K562 (cell line): ENCODE results near the gene KANK4. TPM values are rescaled to one million over a fixed set of nuclear protein-coding genes. Genes with fewer than 3 reads are reported as not detected.

ENCODE experiments used
- ATAC-seq: fragments of 200-7000 bp; cut with Tn5 transposase; 3 replicates; pipeline ENCODE4 v1.9.1; 2020; ENCODE audit warnings: moderate library complexity
- BruUV-seq: library from RNA; stranded (reverse); fragments of 400-500 nt; replicated peaks from 2 replicates; lab custom pipeline; 2021; lab: Mats Ljungman, UMichigan
- CTCF ChIA-PET: fragments of 300-600 bp; formaldehyde crosslinking; extraction: SDS; loops from one replicate; lab custom pipeline; 2021; ENCODE audit warnings: low intra/inter-chr PET ratio; lab: Yijun Ruan, JAX
- POLR2A ChIA-PET: fragments of 300-600, 350-650 bp; sonication (Branson Sonifier 250); formaldehyde crosslinking; extraction: SDS; loops from one replicate; lab custom pipeline; 2021; ENCODE audit warnings: antibody characterized with exemption, inconsistent platforms; lab: Yijun Ruan, JAX
- DNase-seq, 4 experiments: peaks; one replicate each; pipeline versions ENCODE4 v3.0.0 to v3.0.0-alpha.2; 2011 to 2018; ENCODE audit warnings: low spot score in 3 of 4, mixed read lengths in 3 of 4; ENCODE audit errors: extremely low read depth in 1 of 4
- FAIRE-seq: peaks from 2 replicates; lab custom pipeline; 2011; peaks lifted over from hg19 to GRCh38; lab: Jason Lieb, UNC
- H2AFZ ChIP-seq: 2 replicates; pipeline ENCODE4 v1.6.0; 2011; ENCODE audit warnings: low read depth, low read length, control low read depth, inconsistent platforms
- H3K27ac ChIP-seq: fragments of 200-600 bp; 3 replicates; pipeline ENCODE4 v1.8.0; 2011; ENCODE audit warnings: low read depth, mild to moderate bottlenecking, control low read depth, inconsistent platforms, low read length, moderate library complexity, mixed read lengths; ENCODE audit errors: extremely low read depth
- H3K27me3 ChIP-seq, 2 experiments: fragments of 300-600 bp in 1 of 2; 2 replicates in 1 of 2; 3 replicates in 1 of 2; pipeline versions ENCODE4 v1.6.0 to v1.8.0; 2011; ENCODE audit warnings: inconsistent platforms in 2 of 2, low read length in 2 of 2, mild to moderate bottlenecking in 1 of 2, mixed read lengths in 1 of 2, moderate library complexity in 1 of 2; ENCODE audit not compliant: control insufficient read depth in 2 of 2, insufficient read depth in 2 of 2
- H3K36me3 ChIP-seq: fragments of 300-600 bp; 3 replicates; pipeline ENCODE4 v1.8.0; 2011; ENCODE audit warnings: mild to moderate bottlenecking, low read length, inconsistent platforms; ENCODE audit not compliant: control insufficient read depth, insufficient read depth
- H3K4me1 ChIP-seq, 2 experiments: fragments of 200-600 bp in 1 of 2; replicated peaks in 1 of 2; 2 replicates in 1 of 2; 3 replicates in 1 of 2; pipeline versions ENCODE4 v1.5.1 to v1.8.0; 2011; ENCODE audit warnings: inconsistent platforms in 2 of 2, low read length in 2 of 2, mild to moderate bottlenecking in 1 of 2, mixed read lengths in 1 of 2, moderate library complexity in 1 of 2; ENCODE audit not compliant: control insufficient read depth in 2 of 2, insufficient read depth in 2 of 2
- H3K4me2 ChIP-seq: 2 replicates; pipeline ENCODE4 v1.6.1; 2011; ENCODE audit warnings: low read length, control low read depth, inconsistent platforms, mixed read lengths; ENCODE audit not compliant: insufficient read depth
- H3K4me3 ChIP-seq: fragments of 200-600 bp; sonication (generic), shearing (Covaris generic); 2 replicates; pipeline ENCODE4 v1.5.1; 2016; ENCODE audit warnings: control low read depth, inconsistent platforms
- H3K79me2 ChIP-seq: fragments of 200-600 bp; 3 replicates; pipeline ENCODE4 v1.8.0; 2011; ENCODE audit warnings: low read length, inconsistent platforms; ENCODE audit not compliant: control insufficient read depth, insufficient read depth
- H3K9ac ChIP-seq, 2 experiments: 2 replicates each; pipeline versions ENCODE4 v1.6.0 to v1.6.1; 2011; ENCODE audit warnings: low read depth in 2 of 2, low read length in 2 of 2, control low read depth in 1 of 2, inconsistent platforms in 1 of 2, mild to moderate bottlenecking in 1 of 2, mixed read lengths in 1 of 2; ENCODE audit not compliant: insufficient read depth in 1 of 2
- H3K9me1 ChIP-seq: one replicate; pipeline ENCODE4 v1.6.0; 2011; ENCODE audit warnings: inconsistent platforms, mild to moderate bottlenecking, low read length, moderate library complexity; ENCODE audit not compliant: control insufficient read depth, insufficient read depth
- H3K9me3 ChIP-seq: replicated peaks from 2 replicates; pipeline ENCODE4 v1.5.1; 2011; ENCODE audit warnings: low read depth, low read length, inconsistent platforms; ENCODE audit not compliant: control insufficient read depth, insufficient read depth
- H4K20me1 ChIP-seq: replicated peaks from 2 replicates; pipeline ENCODE4 v1.6.1; 2011; ENCODE audit warnings: low read length, inconsistent platforms, mixed read lengths; ENCODE audit not compliant: control insufficient read depth, insufficient read depth
- BRD4 ChIP-seq: fragments of 200-600 bp; sonication (generic); IDR thresholded peaks from 2 replicates; pipeline ENCODE4 v1.6.1; 2017; ENCODE audit warnings: inconsistent platforms
- DNMT1 ChIP-seq: fragments of 450-650 bp; IDR thresholded peaks from 2 replicates; pipeline ENCODE4 v1.6.1; 2016; ENCODE audit warnings: antibody characterized with exemption, mild to moderate bottlenecking
- RAD51 ChIP-seq: fragments of 450-650 bp; IDR thresholded peaks from 2 replicates; pipeline ENCODE4 v1.7.1; 2016; ENCODE audit warnings: low read depth, mild to moderate bottlenecking, borderline replicate concordance
- SMARCA4 ChIP-seq: fragments of 450-650 bp; IDR thresholded peaks from 2 replicates; pipeline ENCODE4 v1.6.1; 2016
- ZNF165 ChIP-seq: fragments of 250-450 bp; sonication (Bioruptor Pico); IDR thresholded peaks from 2 replicates; pipeline ENCODE4 v1.4.0; 2020; ENCODE audit warnings: borderline replicate concordance
- ZNF408 ChIP-seq: fragments of 250-450 bp; sonication (Bioruptor Pico); IDR thresholded peaks from 2 replicates; pipeline ENCODE4 v1.4.0; 2020; ENCODE audit warnings: low read depth, mild to moderate bottlenecking, moderate library complexity
- ZNF584 ChIP-seq: fragments of 200-800 bp; sonication (Bioruptor generic); IDR thresholded peaks from 2 replicates; pipeline ENCODE4 v1.6.1; 2016; ENCODE audit warnings: low read depth, mild to moderate bottlenecking, missing genetic modification characterization, missing compliant biosample characterization
- WGBS: fragments of 100-300 bp; shearing (Covaris generic); methylation state at CpG from one replicate; pipeline ENCODE4 v1.1.6; 2016; ENCODE audit warnings: low coverage, mixed read lengths; ENCODE audit not compliant: insufficient coverage; ENCODE audit errors: missing lambda C conversion rate; 5-methylcytosine and 5-hydroxymethylcytosine counted together
- in situ Hi-C: fragments of 300-500 bp; cut with MboI; formaldehyde crosslinking; loops from 4 replicates; pipeline ENCODE4 v1.15.0; 2018; ENCODE audit warnings: inconsistent platforms, mixed read lengths
- intact Hi-C: fragments of 100-400 bp; cut with micrococcal nuclease; formaldehyde crosslinking; loops from 2 replicates; pipeline ENCODE4 v1.14.2; 2022
- polyA plus RNA-seq, 8 experiments: library from polyadenylated mRNA; depleted of rRNA in 4 of 8; stranded (reverse) in 5 of 8; unstranded in 3 of 8; fragments of >200 nt; fragmentation: Nextera tagmentation in 2 of 8; fragmentation: Illumina TruSeq in 1 of 8; extraction: Ambion mirVana in 2 of 8; extraction: Trizol in 1 of 8; gene quantifications; 2 replicates each; pipeline versions ENCODE4 v1.2.1 to v1.2.3, GENCODE V29; 2011 to 2014; ENCODE audit warnings: inconsistent platforms in 1 of 8, missing spikeins in 1 of 8
- total RNA-seq, 7 experiments: library from RNA; depleted of rRNA in 6 of 7; stranded (reverse); fragments of >200 nt in 6 of 7; fragmentation: Illumina TruSeq in 2 of 7; extraction: Trizol in 2 of 7; gene quantifications; 2 replicates each; pipeline versions ENCODE4 v1.2.1 to v1.2.3, GENCODE V29; 2011 to 2021; ENCODE audit warnings: low replicate concordance in 1 of 7
- TF ChIP-seq, protein P1 (sequence below), 3 experiments: fragments of 200-800 bp in 1 of 3; fragments of 250-450 bp in 1 of 3; fragments of 450-650 bp in 1 of 3; sonication (Bioruptor Pico) in 1 of 3; sonication (Bioruptor generic) in 1 of 3; formaldehyde crosslinking in 1 of 3; IDR thresholded peaks; 2 replicates each; pipeline versions ENCODE4 v1.6.1 to v1.8.0; 2016 to 2022; ENCODE audit warnings: mild to moderate bottlenecking in 2 of 3, missing genetic modification characterization in 2 of 3, missing compliant biosample characterization in 1 of 3, moderate library complexity in 1 of 3
- TF ChIP-seq, protein P2 (sequence below): fragments of 250-450 bp; sonication (Bioruptor Pico); IDR thresholded peaks from 2 replicates; pipeline ENCODE4 v1.5.0; 2021; ENCODE audit warnings: mild to moderate bottlenecking, moderate library complexity
- TF ChIP-seq, protein P3 (sequence below): fragments of 250-450 bp; sonication (Bioruptor Pico); IDR thresholded peaks from 2 replicates; pipeline ENCODE4 v1.8.0; 2022; ENCODE audit warnings: moderate library complexity, mild to moderate bottlenecking, inconsistent platforms

The KANK4 gene
- total and polyA plus RNA-seq, 9 of the 15 experiments (the other 6 are each of a cell fraction or from before 2014, with no cell fraction given) = not detected

DNA sequence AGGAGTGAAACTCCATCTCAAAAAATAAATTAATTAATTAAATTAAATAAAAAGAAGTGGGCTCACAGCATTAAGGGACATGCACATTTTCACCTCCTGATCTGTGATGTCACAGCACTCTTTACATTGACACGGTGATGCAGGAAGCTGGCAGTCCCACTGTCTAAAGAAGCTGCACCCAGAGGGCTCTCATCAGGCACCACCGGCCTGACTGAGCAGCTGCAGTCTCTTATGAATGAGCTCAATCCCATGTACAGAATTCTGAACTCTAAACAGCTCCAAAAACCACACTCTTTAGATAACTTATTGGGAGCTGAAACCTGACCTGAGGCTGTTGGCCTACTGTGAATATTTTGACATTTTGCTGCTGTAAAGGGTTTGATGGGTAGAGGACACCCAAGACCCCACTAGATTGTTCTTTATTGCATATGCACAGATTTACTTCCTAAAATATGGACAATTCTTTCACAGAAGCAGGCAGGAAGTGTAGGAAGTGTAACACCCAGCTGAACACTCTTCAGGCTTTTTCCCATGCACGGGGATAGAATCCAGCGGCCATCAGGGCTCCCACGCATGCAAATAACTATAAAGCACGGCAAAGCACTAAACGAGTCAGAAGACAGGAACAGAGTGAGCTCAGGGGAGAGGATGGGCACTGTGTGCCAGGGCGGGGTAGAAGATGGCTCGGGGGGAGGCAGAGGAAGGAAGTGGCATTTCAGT is 78.4 kb downstream of the KANK4 start:
- Histone ChIP-seq H2AFZ (no peak overlapping the region), H3K4me3 (no peak overlapping the region), H4K20me1 (0 out of 2 replicates have a peak, but pooled peaks cover 4% of the 10 kb centered on the region), H3K27ac (no peak overlapping the region), H3K4me1 (no peaks in the 10 kb centered on the region), H3K27me3 (peaks cover 0 to 15% of the 10 kb centered on the region in 2 experiments; a peak in 2 of 5 replicates), H3K9me3 (no peaks in the 10 kb centered on the region), H3K9me1 (no peaks in the 10 kb centered on the region), H3K4me2 (no peak overlapping the region), H3K79me2 (no peaks in the 10 kb centered on the region)
- 0% methylated on average over 9 of the region's 9 CpGs for WGBS
- intact Hi-C loops = no loop called here
- CTCF ChIA-PET = no interaction called here
- no TSS peak for BruUV-seq
- no peak for ATAC-seq
- TF ChIP-seq ZNF165 (no peak), ZNF408 (CRISPR knock-in tag) (no peak), ZNF584 (CRISPR knock-in tag) (no peak), BRD4 (no peak), DNMT1 (no peak), RAD51 (no peak), SMARCA4 (no peak)
- TF ChIP-seq, protein P1, sequence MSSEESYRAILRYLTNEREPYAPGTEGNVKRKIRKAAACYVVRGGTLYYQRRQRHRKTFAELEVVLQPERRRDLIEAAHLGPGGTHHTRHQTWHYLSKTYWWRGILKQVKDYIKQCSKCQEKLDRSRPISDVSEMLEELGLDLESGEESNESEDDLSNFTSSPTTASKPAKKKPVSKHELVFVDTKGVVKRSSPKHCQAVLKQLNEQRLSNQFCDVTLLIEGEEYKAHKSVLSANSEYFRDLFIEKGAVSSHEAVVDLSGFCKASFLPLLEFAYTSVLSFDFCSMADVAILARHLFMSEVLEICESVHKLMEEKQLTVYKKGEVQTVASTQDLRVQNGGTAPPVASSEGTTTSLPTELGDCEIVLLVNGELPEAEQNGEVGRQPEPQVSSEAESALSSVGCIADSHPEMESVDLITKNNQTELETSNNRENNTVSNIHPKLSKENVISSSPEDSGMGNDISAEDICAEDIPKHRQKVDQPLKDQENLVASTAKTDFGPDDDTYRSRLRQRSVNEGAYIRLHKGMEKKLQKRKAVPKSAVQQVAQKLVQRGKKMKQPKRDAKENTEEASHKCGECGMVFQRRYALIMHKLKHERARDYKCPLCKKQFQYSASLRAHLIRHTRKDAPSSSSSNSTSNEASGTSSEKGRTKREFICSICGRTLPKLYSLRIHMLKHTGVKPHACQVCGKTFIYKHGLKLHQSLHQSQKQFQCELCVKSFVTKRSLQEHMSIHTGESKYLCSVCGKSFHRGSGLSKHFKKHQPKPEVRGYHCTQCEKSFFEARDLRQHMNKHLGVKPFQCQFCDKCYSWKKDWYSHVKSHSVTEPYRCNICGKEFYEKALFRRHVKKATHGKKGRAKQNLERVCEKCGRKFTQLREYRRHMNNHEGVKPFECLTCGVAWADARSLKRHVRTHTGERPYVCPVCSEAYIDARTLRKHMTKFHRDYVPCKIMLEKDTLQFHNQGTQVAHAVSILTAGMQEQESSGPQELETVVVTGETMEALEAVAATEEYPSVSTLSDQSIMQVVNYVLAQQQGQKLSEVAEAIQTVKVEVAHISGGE (CRISPR knock-in tag; IDR thresholded peaks at IDR 0.05) = no peak
- TF ChIP-seq, protein P2, sequence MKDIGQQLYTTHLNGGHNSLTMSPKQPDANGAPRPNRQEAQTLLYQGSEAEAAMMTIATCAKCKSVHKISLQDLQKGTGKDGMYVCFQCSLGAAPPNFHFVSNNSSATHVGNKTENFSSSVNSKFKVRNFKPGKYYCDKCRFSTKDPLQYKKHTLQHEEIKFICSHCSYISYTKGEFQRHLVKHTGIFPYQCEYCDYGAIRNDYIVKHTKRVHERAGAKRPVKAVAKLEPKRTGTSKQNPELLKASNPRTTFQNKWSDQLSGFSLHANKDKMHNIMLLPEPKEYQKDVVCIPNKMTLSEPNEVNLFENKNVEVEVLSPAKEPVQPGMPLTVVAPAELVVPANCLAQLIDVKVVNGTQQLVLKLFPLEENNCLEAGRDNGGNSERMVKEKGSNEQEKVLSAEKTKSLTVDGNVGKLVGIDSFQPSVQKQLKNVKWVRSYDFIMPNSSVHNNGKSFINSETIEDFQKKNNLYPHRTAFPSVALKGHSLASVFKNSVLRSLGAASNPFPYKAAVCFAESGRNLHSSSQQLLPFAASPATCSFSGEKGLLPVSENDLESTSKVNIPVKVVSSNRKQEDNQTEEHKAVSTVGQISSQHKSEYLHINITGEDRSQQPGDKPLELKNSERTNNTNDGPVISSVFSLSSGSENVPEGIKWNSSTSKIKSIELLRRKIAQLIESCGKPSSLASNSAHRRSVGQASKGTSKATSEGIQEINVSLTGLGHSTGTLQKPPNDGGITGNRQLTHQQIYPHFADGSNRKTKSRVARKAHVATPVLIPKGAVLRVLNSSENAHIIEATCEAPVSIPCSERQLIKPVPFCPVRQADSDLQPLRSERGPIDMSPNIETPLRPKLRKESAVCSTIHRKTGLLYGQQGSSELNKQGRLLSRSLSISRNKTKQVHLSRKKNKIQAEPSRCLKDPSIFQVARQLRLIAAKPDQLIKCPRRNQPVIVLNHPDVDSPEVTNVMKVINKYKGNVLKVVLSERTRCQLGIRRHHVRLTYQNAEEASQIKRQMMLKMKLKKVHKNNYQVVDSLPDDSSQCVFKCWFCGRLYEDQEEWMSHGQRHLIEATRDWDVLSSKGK = no peak
- TF ChIP-seq, protein P3, sequence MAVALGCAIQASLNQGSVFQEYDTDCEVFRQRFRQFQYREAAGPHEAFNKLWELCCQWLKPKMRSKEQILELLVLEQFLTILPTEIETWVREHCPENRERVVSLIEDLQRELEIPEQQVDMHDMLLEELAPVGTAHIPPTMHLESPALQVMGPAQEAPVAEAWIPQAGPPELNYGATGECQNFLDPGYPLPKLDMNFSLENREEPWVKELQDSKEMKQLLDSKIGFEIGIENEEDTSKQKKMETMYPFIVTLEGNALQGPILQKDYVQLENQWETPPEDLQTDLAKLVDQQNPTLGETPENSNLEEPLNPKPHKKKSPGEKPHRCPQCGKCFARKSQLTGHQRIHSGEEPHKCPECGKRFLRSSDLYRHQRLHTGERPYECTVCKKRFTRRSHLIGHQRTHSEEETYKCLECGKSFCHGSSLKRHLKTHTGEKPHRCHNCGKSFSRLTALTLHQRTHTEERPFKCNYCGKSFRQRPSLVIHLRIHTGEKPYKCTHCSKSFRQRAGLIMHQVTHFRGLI (CRISPR knock-in tag) = no peak
- TF ChIP-seq, all 486 proteins: peak for 0
- no peak overlapping the region for H3K9ac ChIP-seq
- POLR2A ChIA-PET = no interaction called here
- no peaks in the 10 kb centered on the region for H3K36me3 ChIP-seq
- no peak for DNase-seq
- FAIRE-seq = no peak
- in situ Hi-C loops = no loop called here
